IMR-90 (cell line): ENCODE results near the gene DCAF17.

ENCODE experiments used
- CEBPB ChIP-seq: IDR thresholded peaks from 2 replicates; pipeline ENCODE4 v1.6.1; 2012; ENCODE audit warnings: low read depth, low read length, improper control_type of control experiment
- CTCF ChIP-seq: conservative IDR thresholded peaks from 2 replicates; pipeline ENCODE4 v1.5.1; 2012; ENCODE audit warnings: mild to moderate bottlenecking, low read depth, low read length, improper control_type of control experiment
- MAZ ChIP-seq: IDR thresholded peaks from 2 replicates; pipeline ENCODE4 v1.6.1; 2012; ENCODE audit warnings: low read depth, mild to moderate bottlenecking, low read length, improper control_type of control experiment, moderate library complexity, borderline replicate concordance
- MXI1 ChIP-seq: IDR thresholded peaks from 2 replicates; pipeline ENCODE4 v1.6.1; 2012; ENCODE audit warnings: low read depth, mild to moderate bottlenecking, low read length, moderate library complexity, borderline replicate concordance

- TF ChIP-seq CTCF (no peak), MXI1 (no peak), CEBPB (no peak), MAZ (no peak)
These were observed 24.5 kb upstream of the DCAF17 start for GRCh38 chr2:171409436-171409971.
